Fibroblast of pulmonary artery (primary cell): ENCODE measurements around the gene CHEK2.

Experiments
- DNase-seq: peaks from one replicate; pipeline ENCODE4 v3.0.0-alpha.2; 2010; ENCODE audit warnings: low read depth
- H3K4me3 ChIP-seq: replicated peaks from 2 replicates; pipeline ENCODE4 v1.5.1; 2011; ENCODE audit warnings: low read depth, mild to moderate bottlenecking, control low read depth, low read length, moderate library complexity
- TF ChIP-seq, protein P1 (sequence below): IDR thresholded peaks from 2 replicates; pipeline ENCODE4 v1.5.1; 2011; ENCODE audit warnings: mild to moderate bottlenecking, control low read depth, low read length, inconsistent platforms; ENCODE audit errors: missing control alignments

The CHEK2 gene

DNA sequence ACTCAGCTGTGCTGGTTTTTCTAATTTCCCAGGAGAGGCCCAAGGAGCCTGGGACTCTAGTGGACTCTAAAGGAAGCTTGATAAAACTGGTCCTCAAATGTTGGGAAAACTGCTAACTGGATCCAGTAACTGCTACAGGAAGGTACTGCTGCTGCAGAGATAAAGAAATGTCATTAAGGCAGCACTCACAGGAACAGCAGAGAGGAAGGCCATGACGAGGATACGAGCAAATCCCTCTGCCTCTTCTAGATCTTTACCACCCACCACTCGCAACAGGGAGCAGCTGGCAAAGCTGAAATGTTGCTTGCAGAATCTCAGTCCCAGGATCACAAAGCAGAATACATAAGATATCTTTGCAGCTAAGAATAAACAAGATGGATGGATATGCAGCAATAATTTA lies 85.4 kb downstream of the CHEK2 start:
- H3K4me3 ChIP-seq, result no peak overlapping the region
- DNase-seq, result no peak
- TF ChIP-seq, protein P1, sequence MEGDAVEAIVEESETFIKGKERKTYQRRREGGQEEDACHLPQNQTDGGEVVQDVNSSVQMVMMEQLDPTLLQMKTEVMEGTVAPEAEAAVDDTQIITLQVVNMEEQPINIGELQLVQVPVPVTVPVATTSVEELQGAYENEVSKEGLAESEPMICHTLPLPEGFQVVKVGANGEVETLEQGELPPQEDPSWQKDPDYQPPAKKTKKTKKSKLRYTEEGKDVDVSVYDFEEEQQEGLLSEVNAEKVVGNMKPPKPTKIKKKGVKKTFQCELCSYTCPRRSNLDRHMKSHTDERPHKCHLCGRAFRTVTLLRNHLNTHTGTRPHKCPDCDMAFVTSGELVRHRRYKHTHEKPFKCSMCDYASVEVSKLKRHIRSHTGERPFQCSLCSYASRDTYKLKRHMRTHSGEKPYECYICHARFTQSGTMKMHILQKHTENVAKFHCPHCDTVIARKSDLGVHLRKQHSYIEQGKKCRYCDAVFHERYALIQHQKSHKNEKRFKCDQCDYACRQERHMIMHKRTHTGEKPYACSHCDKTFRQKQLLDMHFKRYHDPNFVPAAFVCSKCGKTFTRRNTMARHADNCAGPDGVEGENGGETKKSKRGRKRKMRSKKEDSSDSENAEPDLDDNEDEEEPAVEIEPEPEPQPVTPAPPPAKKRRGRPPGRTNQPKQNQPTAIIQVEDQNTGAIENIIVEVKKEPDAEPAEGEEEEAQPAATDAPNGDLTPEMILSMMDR, result no peak

DNA sequence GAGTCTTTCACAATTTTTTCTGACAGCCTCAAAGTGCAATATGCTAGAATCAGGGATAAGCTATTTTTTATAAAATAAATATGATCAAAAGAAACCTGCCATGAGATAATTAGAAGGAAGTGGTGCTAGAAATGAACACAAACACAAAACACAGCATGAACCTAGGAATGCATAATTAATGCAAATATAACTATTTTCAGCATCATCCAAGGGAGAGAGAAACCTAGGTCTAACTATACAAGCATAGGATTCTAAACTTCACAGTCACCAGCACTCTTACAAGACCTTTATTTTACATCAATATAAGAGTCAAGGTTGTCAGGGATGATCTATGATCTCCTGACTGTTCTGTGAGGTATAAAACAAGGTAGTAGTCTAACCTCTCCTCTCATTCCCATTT lies 91.2 kb downstream of the CHEK2 start:
- TF ChIP-seq, protein P1, result no peak
- H3K4me3 ChIP-seq, result no peak overlapping the region
- DNase-seq, result no peak

DNA sequence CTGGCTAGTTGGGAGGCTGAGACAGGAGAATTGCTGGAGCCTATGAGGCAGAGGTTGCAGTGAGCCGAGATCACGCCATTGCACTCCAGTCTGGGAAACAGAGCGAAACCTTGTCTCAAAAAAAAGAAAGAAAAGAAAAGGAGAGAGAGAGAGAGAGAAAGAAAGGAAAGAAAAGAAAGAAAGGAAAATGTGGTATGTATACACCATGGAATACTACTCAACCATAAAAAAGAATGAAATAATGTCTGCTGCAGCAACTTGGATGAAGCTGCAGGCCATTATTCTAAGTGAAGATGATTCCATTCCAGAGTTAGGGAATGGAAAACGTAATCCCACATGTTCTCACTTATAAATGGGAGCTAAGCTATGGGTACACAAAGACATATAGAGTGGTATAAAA lies 92.8 kb downstream of the CHEK2 start:
- H3K4me3 ChIP-seq, result no peak overlapping the region
- DNase-seq, result no peak
- TF ChIP-seq, protein P1, result no peak

DNA sequence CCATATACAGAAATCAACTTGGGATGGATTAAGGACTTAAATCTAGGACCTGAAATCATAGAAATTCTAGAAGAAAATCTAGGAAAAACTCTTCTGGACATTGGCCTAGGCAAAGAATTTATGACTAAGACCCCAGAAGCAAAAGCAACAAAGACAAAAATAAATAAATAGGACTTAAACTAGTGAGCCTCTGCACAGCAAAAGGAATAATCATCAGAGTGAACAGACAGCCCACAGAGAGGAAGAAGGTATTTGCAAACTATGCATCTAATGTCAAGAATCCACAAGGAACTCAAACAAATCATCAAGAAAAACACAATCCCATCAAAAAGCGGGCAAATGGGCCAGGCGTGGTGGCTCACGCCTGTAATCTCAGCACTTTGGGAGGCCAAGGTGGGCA lies 94.4 kb downstream of the CHEK2 start:
- DNase-seq, result no peak
- H3K4me3 ChIP-seq, result no peak overlapping the region
- TF ChIP-seq, protein P1, result no peak

DNA sequence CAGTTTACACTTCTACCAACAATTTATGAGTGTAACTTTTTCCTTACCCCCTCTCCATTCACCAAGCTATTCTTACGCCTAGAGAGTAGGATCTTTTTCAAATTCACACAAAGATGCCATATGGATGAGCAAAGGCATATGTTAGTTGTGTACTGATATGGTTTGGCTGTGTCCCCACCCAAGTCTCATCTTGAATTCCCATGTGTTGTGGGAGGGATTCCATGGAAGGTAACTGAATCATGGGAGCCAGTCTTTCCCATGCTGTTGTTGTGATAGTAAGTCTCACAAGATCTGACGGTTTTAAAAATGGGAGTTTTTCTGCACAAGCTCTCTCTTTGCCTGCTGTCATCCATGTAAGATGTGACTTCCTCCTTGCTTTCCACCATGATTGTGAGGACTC lies 102.3 kb downstream of the CHEK2 start:
- TF ChIP-seq, protein P1, result no peak
- H3K4me3 ChIP-seq, result no peak overlapping the region
- no peak for DNase-seq
